ENCODE data around the gene NDP. TPM values are rescaled to one million over a fixed set of nuclear protein-coding genes. Genes with fewer than 3 reads are reported as not detected.

NDP gene
- total and polyA plus RNA-seq, 8 donors, result not detected

DNA sequence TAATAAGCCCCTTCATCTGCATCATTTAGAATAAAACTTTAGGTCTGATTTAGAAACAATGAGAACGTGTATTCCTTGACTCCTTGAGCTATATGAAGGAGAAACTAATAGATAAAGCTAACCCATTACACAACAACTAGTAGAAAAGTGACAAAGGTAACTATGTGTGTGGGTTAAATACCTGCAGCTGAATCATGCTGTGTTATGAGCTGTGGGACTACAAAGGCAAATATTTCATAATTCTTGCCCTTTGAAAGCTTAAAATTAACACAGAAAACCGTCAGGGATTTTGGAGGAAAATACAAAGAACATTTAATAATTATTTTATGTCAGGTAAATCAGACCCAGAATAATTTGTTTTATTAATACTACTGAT is 898 bp upstream of the NDP start:
- no peak for TF ChIP-seq CTCF (IDR thresholded peaks at IDR 0.05)
- Histone ChIP-seq H3K9me3 (no peaks in the 10 kb centered on the region), H3K27ac (no peak overlapping the region), H3K36me3 (no peaks in the 10 kb centered on the region), H3K4me1 (no peaks in the 10 kb centered on the region), H3K27me3 (peaks cover 0 to 53% (median 0%) of the 10 kb centered on the region in 4 donors), H3K4me3 (no peak overlapping the region)
- no peak for DNase-seq
- intact Hi-C loops (cut with DNase I), result no loop called here
- WGBS, 2 donors, result 23 to 60% methylated on average over 2 of the region's 2 CpGs
- no peak for ATAC-seq
- FAIRE-seq, result peak; percentile 66

DNA sequence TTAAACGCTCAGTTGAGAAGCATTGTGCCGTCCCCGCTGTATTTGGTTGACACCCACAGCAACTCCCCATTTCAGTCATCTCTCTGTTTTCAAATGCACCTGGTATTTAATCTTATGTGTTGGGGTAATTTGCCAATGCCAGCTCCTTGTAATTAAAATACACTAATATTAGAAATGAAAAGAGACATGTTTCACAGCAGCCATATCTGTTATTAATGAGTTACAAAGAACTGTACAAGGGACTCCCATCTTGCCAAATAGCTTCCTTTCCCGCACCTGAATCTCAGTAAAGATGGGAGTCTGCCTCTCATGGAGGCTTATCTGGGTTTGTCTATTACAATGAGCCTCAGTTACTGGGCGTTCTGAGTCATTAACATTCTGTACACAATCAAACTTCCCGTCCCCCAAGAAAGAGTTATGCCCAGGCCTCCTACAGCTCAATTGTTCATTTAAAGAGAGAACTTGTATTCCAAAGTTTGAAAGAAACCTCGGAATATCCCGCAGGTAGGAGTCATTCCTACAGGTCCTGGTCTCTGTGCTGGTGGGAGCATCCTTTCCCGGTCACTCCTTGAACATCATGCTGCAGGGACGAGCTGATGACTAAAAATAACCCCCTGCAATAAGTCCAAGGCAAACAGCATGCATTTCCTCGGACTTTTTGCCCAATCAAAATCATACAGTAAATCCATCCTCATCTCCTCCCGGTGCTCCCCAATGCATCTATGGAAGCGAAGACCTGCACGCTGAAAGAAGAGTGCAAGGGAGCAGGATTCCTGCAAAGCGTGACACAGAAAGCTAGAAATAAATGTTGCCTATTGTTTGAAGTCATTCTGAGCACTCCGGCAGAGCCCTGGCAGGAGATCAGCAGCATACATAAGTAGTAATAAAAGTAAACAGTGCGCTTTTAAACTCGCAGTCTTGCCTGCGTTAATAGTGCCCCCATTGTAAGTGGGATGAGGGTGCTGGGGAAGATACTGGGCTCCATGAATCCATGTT is 926 bp downstream of the NDP start:
- FAIRE-seq (no peak), DNase-seq (no peak)
- 30 to 40% methylated on average over 19 of the region's 19 CpGs for WGBS, 2 donors

DNA sequence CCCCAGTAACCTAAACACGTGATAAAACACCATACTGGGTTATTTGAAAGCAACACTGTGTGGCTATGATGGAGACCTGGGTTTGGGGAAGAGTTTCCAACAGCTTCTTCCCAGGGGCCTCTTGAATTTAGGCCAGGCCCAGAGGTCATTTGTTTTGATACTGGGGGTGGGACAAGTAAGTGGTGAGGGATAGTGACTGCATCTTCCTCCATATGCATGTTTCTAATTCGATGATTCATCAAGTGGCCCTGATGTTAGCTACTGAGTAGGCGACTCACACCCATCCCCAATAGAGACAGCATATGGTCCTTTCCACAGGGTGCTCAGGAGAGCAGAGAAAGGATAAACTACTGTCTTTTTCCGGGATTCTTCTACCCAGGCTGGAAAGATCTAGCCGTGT is 2.7 kb downstream of the NDP start:
- DNase-seq (no peak), ATAC-seq (no peak), FAIRE-seq (no peak)
- Histone ChIP-seq H3K4me3 (no peak overlapping the region), H3K36me3 (no peaks in the 10 kb centered on the region), H3K27ac (no peak overlapping the region), H3K9me3 (no peaks in the 10 kb centered on the region), H3K4me1 (no peaks in the 10 kb centered on the region), H3K27me3 (peaks cover 0 to 51% (median 0%) of the 10 kb centered on the region in 4 donors)
- 72 to 80% methylated on average over 5 of the region's 5 CpGs for WGBS, 2 donors
- intact Hi-C loops (cut with DNase I), result no loop called here
- no peak for TF ChIP-seq CTCF (IDR thresholded peaks at IDR 0.05)

More for the DNA sequence above, 926 bp downstream of the NDP start:
- H3K27ac ChIP-seq, result no peak overlapping the region
- peaks cover 0 to 51% (median 0%) of the 10 kb centered on the region in 4 donors for H3K27me3 ChIP-seq
- H3K36me3 ChIP-seq, result no peaks in the 10 kb centered on the region
- intact Hi-C loops (cut with DNase I), result no loop called here
- H3K9me3 ChIP-seq, result no peaks in the 10 kb centered on the region
- TF ChIP-seq CTCF (IDR thresholded peaks at IDR 0.05), result no peak
- peak in 2 of 4 donors; percentile 34 to 47 for ATAC-seq
- H3K4me3 ChIP-seq, result no peak overlapping the region
- no peaks in the 10 kb centered on the region for H3K4me1 ChIP-seq

DNA sequence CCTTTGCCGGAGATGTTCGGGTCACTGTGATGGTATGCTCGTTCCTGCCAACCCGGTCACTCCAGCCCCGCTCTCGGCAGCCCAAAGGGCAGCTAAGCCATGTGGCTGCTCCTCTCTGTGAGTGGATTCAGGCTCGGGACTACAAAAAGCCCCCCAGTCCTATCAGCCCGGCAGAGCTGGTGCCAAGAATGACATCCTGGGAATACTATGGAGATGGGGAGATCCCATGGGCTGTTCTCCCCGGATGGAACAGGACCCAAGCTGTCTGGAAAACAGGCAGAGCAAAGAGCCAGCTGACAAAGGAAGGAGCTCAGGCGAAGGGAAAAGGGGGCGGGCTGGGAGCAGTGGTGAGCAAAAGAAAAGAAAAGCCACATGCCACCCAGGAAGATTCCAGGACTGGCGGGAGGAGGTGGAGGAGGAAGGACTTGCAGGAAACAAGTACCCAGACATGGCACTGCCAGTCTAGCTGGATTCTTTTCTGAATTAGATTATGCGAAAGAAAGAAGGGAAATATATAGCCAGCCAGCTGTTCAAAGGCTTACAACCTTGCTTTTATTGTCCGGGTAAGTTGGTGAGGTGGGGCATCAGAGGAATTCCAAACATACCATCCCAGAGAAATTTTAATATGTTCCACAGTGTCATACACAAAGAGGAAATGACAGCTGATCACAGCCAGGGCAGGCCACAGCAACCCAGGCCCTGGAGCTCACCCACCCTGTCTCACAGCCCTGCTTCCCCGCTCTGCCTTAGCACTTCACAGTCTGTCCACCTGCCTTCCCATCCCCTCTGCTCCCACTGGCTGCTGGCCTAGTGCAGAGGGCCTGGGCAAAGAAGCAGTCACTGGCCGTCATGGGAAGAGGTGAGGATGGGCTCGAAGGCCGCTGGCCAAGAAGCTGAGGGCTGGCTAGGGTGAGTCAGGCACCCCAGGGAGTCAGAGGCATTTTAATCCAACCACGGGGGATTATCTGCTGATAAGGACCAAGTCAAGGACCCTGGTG is 3.4 kb downstream of the NDP start:
- ATAC-seq (no peak), FAIRE-seq (no peak), DNase-seq (peak in 1 of 6 donors; percentile 27)
- H3K27me3 ChIP-seq, result peaks cover 0 to 53% (median 0%) of the 10 kb centered on the region in 4 donors
- no peak overlapping the region for H3K4me3 ChIP-seq
- TF ChIP-seq CTCF (IDR thresholded peaks at IDR 0.05), result no peak
- no peaks in the 10 kb centered on the region for H3K36me3 ChIP-seq
- H3K27ac ChIP-seq, result no peak overlapping the region
- no peaks in the 10 kb centered on the region for H3K9me3 ChIP-seq
- WGBS, 2 donors, result 62 to 73% methylated on average over 19 of the region's 19 CpGs
- no peaks in the 10 kb centered on the region for H3K4me1 ChIP-seq
- intact Hi-C loops (cut with DNase I), result loop anchor here in 1 of 3 donors (10.0 kb wide), 1 partner anchor 275 kb away; no protein-coding TSS in a partner anchor

Data from pancreas (tissue), 10 donors.